ENCODE data around the gene HES5. TPM values are rescaled to one million over a fixed set of nuclear protein-coding genes. Genes with fewer than 3 reads are reported as not detected.

HES5 gene
- polyA plus RNA-seq, 2 of the 4 experiments (the other 2 are of a cell fraction) = not detected

- CTCF ChIA-PET = interaction anchor here (1.0 to 1.2 kb wide), 2 partner anchors 9 to 61 kb away, joined by 3 read pairs; no protein-coding TSS in a partner anchor
- DNase-seq (ENCODE audit: low read depth in 1 of 2, low spot score in 1 of 2) (no peak), ATAC-seq (no peak), FAIRE-seq (no peak)
- Histone ChIP-seq H3K27ac (no peak overlapping the region), H3K4me3 (no peak overlapping the region), H3K9me3 (peaks cover 5% of the 10 kb centered on the region; the same call in 1 of the 3 replicates), H3K4me1 (no peaks in the 10 kb centered on the region), H3K4me2 (no peak overlapping the region)
- POLR2A ChIA-PET = no interaction called here
- no peak for TF ChIP-seq MAFK (IDR thresholded peaks at IDR 0.05; ENCODE audit: partially characterized antibody)
- no peak for TF ChIP-seq FOXS1 (CRISPR knock-in tag; IDR thresholded peaks at IDR 0.05)
- TF ChIP-seq EHF (CRISPR knock-in tag; IDR thresholded peaks at IDR 0.05) = no peak
- TF ChIP-seq TFCP2L1 (CRISPR knock-in tag; IDR thresholded peaks at IDR 0.05) = no peak
- no peak for TF ChIP-seq HMGXB4 (CRISPR knock-in tag; IDR thresholded peaks at IDR 0.05; ENCODE audit: borderline replicate concordance)
- no peak for TF ChIP-seq PHF8 (IDR thresholded peaks at IDR 0.05; ENCODE audit: borderline replicate concordance, low read depth)
- TF ChIP-seq HEYL (CRISPR knock-in tag; IDR thresholded peaks at IDR 0.05) = no peak
- TF ChIP-seq POLR2AphosphoS2 (conservative IDR thresholded peaks at IDR 0.05; ENCODE audit: low read length) = no peak
- TF ChIP-seq NFE2L2 (conservative IDR thresholded peaks at IDR 0.05; ENCODE audit: low read length) = no peak
- no peak for TF ChIP-seq MAZ (IDR thresholded peaks at IDR 0.05; ENCODE audit: borderline replicate concordance, low read depth, low read length)
- no peak for TF ChIP-seq EHMT2 (IDR thresholded peaks at IDR 0.05; ENCODE audit: low read depth)
- no peak for TF ChIP-seq RFX5 (IDR thresholded peaks at IDR 0.05)
- no peak for TF ChIP-seq HOXA7 (CRISPR knock-in tag; IDR thresholded peaks at IDR 0.05)
- no peak for TF ChIP-seq EP300 (IDR thresholded peaks at IDR 0.05)
- TF ChIP-seq PBX3 (IDR thresholded peaks at IDR 0.05) = no peak
- TF ChIP-seq ZSCAN20 (CRISPR knock-in tag; IDR thresholded peaks at IDR 0.05) = no peak
- no peak for TF ChIP-seq ZC3H11A (IDR thresholded peaks at IDR 0.05)
- no peak for TF ChIP-seq CHD2 (IDR thresholded peaks at IDR 0.05; ENCODE audit: low read length, partially characterized antibody)
- no peak for TF ChIP-seq CTCF (IDR thresholded peaks at IDR 0.05)
- TF ChIP-seq ATOH8 (CRISPR knock-in tag; IDR thresholded peaks at IDR 0.05; ENCODE audit: low read depth) = no peak
- no CpG with 5 or more reads among the region's 4 CpGs for WGBS (ENCODE audit: missing lambda C conversion rate)
These were observed 44.0 kb downstream of the HES5 start for GRCh38 chr1:2486041-2486440.

GRCh38 chr1:2483970-2484369 lies 46.1 kb downstream of the HES5 start:
- no peak for ATAC-seq
- H3K4me2 ChIP-seq = no peak overlapping the region
- ChIA-PET POLR2A (no interaction called here), CTCF (interaction anchor here (1.0 kb wide), 1 partner anchor 40 kb away, joined by 3 read pairs; no protein-coding TSS in a partner anchor)
- no peaks in the 10 kb centered on the region for H3K4me1 ChIP-seq
- no peak for DNase-seq (ENCODE audit: low read depth in 1 of 2, low spot score in 1 of 2)
- FAIRE-seq = no peak
- whole genome bisulfite sequencing (ENCODE audit: missing lambda C conversion rate) = 82% methylated on average over 6 of the region's 16 CpGs
- no peak overlapping the region for H3K27ac ChIP-seq
- H3K9me3 ChIP-seq = no peaks in the 10 kb centered on the region; the same call in 2 of the 3 replicates
- H3K4me3 ChIP-seq = no peak overlapping the region
- TF ChIP-seq HES2 (IDR thresholded peaks at IDR 0.05) = no peak
- no peak for TF ChIP-seq CBX8 (IDR thresholded peaks at IDR 0.05)
- no peak for TF ChIP-seq POLR2A (IDR thresholded peaks at IDR 0.05; ENCODE audit: low read length)
- TF ChIP-seq BCL3 (IDR thresholded peaks at IDR 0.05) = no peak
- TF ChIP-seq PHF8 (IDR thresholded peaks at IDR 0.05; ENCODE audit: borderline replicate concordance, low read depth) = no peak
- TF ChIP-seq NPAS2 (CRISPR knock-in tag; IDR thresholded peaks at IDR 0.05; ENCODE audit: borderline replicate concordance) = no peak
- no peak for TF ChIP-seq SREBF2 (IDR thresholded peaks at IDR 0.05)
- TF ChIP-seq PBX3 (IDR thresholded peaks at IDR 0.05) = no peak
- no peak for TF ChIP-seq HOXB13 (CRISPR knock-in tag; IDR thresholded peaks at IDR 0.05; ENCODE audit: low read depth)
- no peak for TF ChIP-seq HDAC2 (IDR thresholded peaks at IDR 0.05)
- TF ChIP-seq SMC3 (IDR thresholded peaks at IDR 0.05) = no peak
- no peak for TF ChIP-seq CTCF (IDR thresholded peaks at IDR 0.05)
